Colonic mucosa (tissue), 4 donors: ENCODE results near the gene MRFAP1L1. TPM values are rescaled to one million over a fixed set of nuclear protein-coding genes. Genes with fewer than 3 reads are reported as not detected.

ENCODE experiments used
- DNase-seq: peaks from one replicate; pipeline ENCODE4 v3.0.0-alpha.2; 2020
- H3K27ac ChIP-seq: fragments of 200-600 bp; one replicate; pipeline ENCODE4 v1.8.0; 2021
- H3K27me3 ChIP-seq: fragments of 200-600 bp; one replicate; pipeline ENCODE4 v1.8.0; 2021
- H3K36me3 ChIP-seq: fragments of 200-600 bp; one replicate; pipeline ENCODE4 v1.8.0; 2021
- H3K4me1 ChIP-seq: fragments of 200-600 bp; one replicate; pipeline ENCODE4 v1.8.0; 2021; ENCODE audit warnings: mild to moderate bottlenecking
- H3K4me3 ChIP-seq: fragments of 200-600 bp; one replicate; pipeline ENCODE4 v1.8.0; 2021
- H3K9ac ChIP-seq, 2 donors: one replicate each; pipeline ENCODE4 v1.7.0; 2013; ENCODE audit warnings: control low read depth in 2 of 2, low read depth in 2 of 2, low read length in 2 of 2
- H3K9me3 ChIP-seq: fragments of 200-600 bp; one replicate; pipeline ENCODE4 v1.8.0; 2021
- intact Hi-C: fragments of 100-400 bp; cut with DNase I; formaldehyde crosslinking; loops from one replicate; pipeline ENCODE4 v1.14.1; 2022
- total RNA-seq, 2 donors: library from RNA; stranded (reverse); fragmentation: NEBNext Ultra II Directional in 1 of 2; extraction: Animal tissue kit (Norgen Biotek cat#: 25700) in 1 of 2; gene quantifications; one replicate each; pipeline ENCODE4 v1.2.1, GENCODE V29; 2021
- TF ChIP-seq, protein P1 (sequence below): fragments of 200-600 bp; IDR thresholded peaks from one replicate; pipeline ENCODE4 v1.8.0; 2022; ENCODE audit warnings: antibody characterized with exemption, mild to moderate bottlenecking
- donor health status: healthy.
- donor health status: DM: no; HTN: no; CAD: no.
- donor health status: DM: no; HTN: no; CAD: no.

MRFAP1L1 gene
- total RNA-seq, 2 donors from 2014 or later = 33.6 to 37.4 TPM

DNA sequence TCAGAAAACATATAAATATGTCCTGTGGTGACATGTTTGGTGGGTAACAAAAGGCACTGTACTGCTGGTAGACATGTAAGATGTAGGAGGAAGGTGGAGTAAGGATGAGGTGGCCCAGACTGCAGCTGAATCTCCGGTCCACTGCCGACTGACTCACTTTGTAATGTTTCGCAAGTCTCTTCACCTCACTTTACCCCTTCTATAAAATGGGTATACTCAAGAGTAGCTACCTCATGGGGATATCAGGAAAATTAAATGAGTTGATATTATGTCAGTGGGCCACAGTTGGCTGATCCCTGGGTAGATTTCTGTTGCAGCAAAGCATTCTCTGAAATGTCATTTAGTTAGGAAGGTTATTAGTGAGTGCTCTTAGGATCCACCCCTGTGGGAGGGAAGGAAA, 47.1 kb downstream of the MRFAP1L1 start:
- intact Hi-C loops = no loop called here
- no peak overlapping the region for H3K9ac ChIP-seq
- no peaks in the 10 kb centered on the region for H3K4me1 ChIP-seq
- DNase-seq = no peak
- H3K4me3 ChIP-seq = no peak overlapping the region
- H3K27me3 ChIP-seq = peaks cover 14% of the 10 kb centered on the region
- H3K36me3 ChIP-seq = no peaks in the 10 kb centered on the region
- TF ChIP-seq, protein P1, sequence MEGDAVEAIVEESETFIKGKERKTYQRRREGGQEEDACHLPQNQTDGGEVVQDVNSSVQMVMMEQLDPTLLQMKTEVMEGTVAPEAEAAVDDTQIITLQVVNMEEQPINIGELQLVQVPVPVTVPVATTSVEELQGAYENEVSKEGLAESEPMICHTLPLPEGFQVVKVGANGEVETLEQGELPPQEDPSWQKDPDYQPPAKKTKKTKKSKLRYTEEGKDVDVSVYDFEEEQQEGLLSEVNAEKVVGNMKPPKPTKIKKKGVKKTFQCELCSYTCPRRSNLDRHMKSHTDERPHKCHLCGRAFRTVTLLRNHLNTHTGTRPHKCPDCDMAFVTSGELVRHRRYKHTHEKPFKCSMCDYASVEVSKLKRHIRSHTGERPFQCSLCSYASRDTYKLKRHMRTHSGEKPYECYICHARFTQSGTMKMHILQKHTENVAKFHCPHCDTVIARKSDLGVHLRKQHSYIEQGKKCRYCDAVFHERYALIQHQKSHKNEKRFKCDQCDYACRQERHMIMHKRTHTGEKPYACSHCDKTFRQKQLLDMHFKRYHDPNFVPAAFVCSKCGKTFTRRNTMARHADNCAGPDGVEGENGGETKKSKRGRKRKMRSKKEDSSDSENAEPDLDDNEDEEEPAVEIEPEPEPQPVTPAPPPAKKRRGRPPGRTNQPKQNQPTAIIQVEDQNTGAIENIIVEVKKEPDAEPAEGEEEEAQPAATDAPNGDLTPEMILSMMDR = no peak
- H3K27ac ChIP-seq = no peak overlapping the region
- no peaks in the 10 kb centered on the region for H3K9me3 ChIP-seq

DNA sequence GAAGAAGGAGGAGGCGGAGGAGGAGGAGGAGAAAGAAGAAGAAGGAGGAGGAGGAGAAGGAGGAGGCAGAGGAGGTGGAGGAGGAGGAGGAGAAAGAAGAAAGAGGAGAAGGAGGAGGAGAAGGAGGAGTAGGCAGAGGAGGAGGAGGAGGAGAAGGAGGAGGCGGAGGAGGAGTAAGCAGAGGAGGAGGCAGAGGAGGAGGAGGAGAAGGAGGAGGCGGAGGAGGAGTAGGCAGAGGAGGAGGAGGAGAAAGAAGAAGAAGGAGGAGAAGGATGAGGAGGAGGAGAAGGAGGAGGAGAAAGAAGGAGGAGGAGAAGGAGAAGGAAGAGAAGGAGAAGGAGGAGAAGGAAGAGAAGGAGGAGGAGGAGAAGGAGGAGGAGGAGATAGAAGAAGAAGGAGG, 49.2 kb downstream of the MRFAP1L1 start:
- intact Hi-C loops = no loop called here
- Histone ChIP-seq H3K27ac (no peak overlapping the region), H3K4me3 (no peak overlapping the region), H3K4me1 (no peaks in the 10 kb centered on the region), H3K27me3 (peaks cover 14% of the 10 kb centered on the region), H3K36me3 (no peaks in the 10 kb centered on the region), H3K9me3 (no peaks in the 10 kb centered on the region), H3K9ac (no peak overlapping the region)
- no peak for DNase-seq
- TF ChIP-seq, protein P1 = no peak

DNA sequence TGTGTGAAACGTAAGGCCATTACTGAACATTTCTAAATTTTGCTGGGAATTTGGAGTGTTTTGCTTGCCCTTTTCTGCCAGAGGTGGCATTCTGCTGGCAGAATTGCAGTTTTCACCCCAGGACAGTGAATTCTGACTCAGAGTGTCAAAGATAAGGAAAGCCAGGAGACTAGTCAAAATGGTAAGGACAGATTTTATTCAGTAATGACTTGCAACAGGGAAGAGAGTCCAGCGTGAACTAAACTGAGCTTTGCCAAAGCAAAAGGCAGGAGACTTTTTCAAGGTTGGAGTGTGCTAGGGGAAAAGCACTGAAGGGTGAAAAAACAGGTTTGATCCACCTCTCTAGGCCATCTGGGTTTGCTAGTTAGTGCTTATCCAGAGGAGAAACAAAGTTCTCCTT, 49.8 kb downstream of the MRFAP1L1 start:
- intact Hi-C loops = no loop called here
- H3K27ac ChIP-seq = no peak overlapping the region
- H3K9ac ChIP-seq = no peak overlapping the region
- no peaks in the 10 kb centered on the region for H3K4me1 ChIP-seq
- TF ChIP-seq, protein P1 = no peak
- H3K9me3 ChIP-seq = no peaks in the 10 kb centered on the region
- no peaks in the 10 kb centered on the region for H3K36me3 ChIP-seq
- DNase-seq = no peak
- H3K27me3 ChIP-seq = peaks cover 14% of the 10 kb centered on the region
- H3K4me3 ChIP-seq = no peak overlapping the region

DNA sequence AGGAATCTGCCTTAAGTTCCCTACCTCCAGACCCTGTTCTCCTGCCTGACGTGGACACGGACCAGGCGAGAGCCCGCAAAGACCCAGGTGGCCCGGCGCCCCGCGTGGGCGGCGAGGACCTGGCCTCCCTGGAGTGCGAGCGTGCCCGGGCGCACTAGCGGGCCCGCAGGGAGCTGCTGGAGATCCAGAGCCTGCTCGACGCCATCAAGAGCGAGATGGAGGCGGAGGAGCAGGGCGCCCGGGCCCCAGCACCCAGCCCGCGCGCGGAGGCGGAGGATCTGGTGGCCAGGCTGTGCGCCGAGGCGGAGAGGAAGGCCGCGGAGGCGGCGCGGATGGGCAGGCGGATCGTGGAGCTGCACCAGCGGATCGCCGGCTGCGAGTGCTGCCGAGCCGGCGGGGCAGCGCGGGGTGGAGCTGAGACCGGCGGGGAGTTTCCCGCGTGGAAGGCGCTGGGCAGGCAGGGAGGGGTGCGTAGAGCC, 51.0 kb downstream of the MRFAP1L1 start:
- Histone ChIP-seq H3K9me3 (no peaks in the 10 kb centered on the region), H3K36me3 (no peaks in the 10 kb centered on the region), H3K4me3 (peak overlapping the region; percentile 18), H3K4me1 (no peaks in the 10 kb centered on the region), H3K27me3 (peaks cover 5% of the 10 kb centered on the region), H3K9ac (peak overlapping the region in 1 of 2 donors; percentile 43), H3K27ac (peak overlapping the region; percentile 21)
- DNase-seq = no peak
- TF ChIP-seq, protein P1 = no peak
- intact Hi-C loops = no loop called here

DNA sequence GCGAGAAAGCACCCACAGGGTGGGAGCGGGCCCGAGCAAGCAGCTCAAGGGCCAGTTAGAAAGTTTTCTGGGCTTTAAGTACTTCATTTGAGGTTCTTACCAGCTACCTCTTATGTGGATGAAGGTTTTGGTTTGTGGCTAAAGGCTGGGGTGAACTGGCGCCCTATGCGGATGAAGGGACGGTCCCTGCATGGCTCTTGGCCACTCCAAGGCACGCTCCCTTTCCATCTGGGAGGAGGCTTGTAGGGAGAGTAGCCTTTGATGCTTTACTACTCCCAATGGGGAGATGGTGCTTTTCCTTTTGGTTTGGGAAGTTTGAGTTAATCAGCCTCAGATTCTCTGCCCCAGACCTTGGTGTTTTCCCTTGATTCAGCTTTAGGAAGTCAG, 51.5 kb downstream of the MRFAP1L1 start:
- H3K27ac ChIP-seq = peak overlapping the region; percentile 21
- no peaks in the 10 kb centered on the region for H3K36me3 ChIP-seq
- H3K4me1 ChIP-seq = no peaks in the 10 kb centered on the region
- H3K27me3 ChIP-seq = peaks cover under 1% of the 10 kb centered on the region
- intact Hi-C loops = no loop called here
- peak overlapping the region in 1 of 2 donors; percentile 43 for H3K9ac ChIP-seq
- no peaks in the 10 kb centered on the region for H3K9me3 ChIP-seq
- no peak overlapping the region for H3K4me3 ChIP-seq
- TF ChIP-seq, protein P1 = no peak
- DNase-seq = no peak

Other genes starting within 250 kb of the MRFAP1L1 start
- gene PPP2R2C, start 237.3 kb downstream of the MRFAP1L1 start, total RNA-seq = under 1 TPM; 0.05 to 0.35 TPM
- gene MAN2B2, start 134.7 kb downstream of the MRFAP1L1 start, total RNA-seq = 10 to 100 TPM; 30.7 to 31.1 TPM
- 100 to 1,000 TPM; 214 to 274 TPM for gene MRFAP1, start 69.2 kb downstream of the MRFAP1L1 start, total RNA-seq
- gene S100P, start 16.0 kb downstream of the MRFAP1L1 start, total RNA-seq = 100 to 1,000 TPM; 137 to 547 TPM
- 10 to 100 TPM; 14.4 to 16.4 TPM for gene BLOC1S4, start 6.3 kb upstream of the MRFAP1L1 start, total RNA-seq
- gene KIAA0232, start 72.9 kb upstream of the MRFAP1L1 start, total RNA-seq = 10 to 100 TPM; 20.8 to 32.8 TPM
- gene TBC1D14, start 200.0 kb upstream of the MRFAP1L1 start, total RNA-seq = 10 to 100 TPM; 43.2 to 46.6 TPM